ENCODE results near the gene PDIA2.
A peak's percentile ranks its signal among the peaks of the same experiment; 100 is the strongest.

Gene PDIA2

GRCh38 chr16:280991-281659, 1.8 kb upstream of the PDIA2 start:
- no peak for DNase-seq

- no peak for DNase-seq
These were observed 1.2 kb upstream of the PDIA2 start for GRCh38 chr16:281660-282255.

DNA sequence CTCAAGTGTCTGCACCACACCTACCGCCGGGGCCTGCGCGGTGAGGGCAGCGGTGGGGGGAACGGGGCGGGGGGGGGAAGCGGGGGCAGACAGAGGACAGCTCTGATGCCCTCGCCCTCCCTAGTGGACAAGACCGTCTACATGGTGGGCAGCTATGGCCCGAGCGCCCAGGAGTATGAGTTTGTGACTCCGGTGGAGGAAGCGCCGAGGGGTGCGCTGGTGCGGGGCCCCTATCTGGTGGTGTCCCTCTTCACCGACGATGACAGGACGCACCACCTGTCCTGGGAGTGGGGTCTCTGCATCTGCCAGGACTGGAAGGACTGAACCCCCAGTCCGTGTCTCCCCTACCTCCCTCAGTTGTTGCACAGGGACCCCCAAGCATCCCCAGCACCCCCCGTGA, 473 bp upstream of the PDIA2 start:
- no peak for DNase-seq

- DNase-seq, result no peak
These were observed 1.5 kb downstream of the PDIA2 start for GRCh38 chr16:284204-285120.

GRCh38 chr16:285146-286055, 2.4 kb downstream of the PDIA2 start:
- no peak for DNase-seq

DNA sequence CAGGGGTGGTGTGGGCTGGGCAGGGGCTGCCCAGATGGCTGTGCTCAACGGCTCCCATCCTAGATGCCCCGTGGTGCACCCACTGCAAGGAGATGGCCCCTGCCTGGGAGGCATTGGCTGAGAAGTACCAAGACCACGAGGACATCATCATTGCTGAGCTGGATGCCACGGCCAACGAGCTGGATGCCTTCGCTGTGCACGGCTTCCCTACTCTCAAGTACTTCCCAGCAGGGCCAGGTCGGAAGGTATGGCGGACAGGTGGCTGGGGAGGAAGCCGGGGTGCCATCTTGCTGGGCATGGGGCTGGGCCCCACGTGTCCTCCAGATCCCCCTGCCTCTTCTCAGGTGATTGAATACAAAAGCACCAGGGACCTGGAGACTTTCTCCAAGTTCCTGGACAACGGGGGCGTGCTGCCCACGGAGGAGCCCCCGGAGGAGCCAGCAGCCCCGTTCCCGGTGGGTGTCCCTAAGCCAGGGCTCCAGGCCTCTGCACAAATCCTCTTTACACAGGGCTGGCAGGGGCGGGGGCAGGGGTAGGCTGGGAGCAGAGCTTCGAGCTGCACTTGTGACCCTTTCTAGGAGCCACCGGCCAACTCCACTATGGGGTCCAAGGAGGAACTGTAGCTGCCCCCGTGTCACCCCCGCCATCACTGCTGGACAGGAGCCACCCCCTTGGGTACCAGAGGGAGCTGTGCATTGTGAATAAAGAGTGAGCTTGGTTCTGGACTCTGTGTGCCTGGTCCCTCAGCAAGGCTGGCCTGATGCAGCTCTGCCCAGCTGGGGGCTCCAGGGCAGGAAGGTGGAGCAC, 3.7 kb downstream of the PDIA2 start:
- no peak for DNase-seq

GRCh38 chr16:287298-287811, 4.4 kb downstream of the PDIA2 start:
- peak; percentile 59 for DNase-seq

DNA sequence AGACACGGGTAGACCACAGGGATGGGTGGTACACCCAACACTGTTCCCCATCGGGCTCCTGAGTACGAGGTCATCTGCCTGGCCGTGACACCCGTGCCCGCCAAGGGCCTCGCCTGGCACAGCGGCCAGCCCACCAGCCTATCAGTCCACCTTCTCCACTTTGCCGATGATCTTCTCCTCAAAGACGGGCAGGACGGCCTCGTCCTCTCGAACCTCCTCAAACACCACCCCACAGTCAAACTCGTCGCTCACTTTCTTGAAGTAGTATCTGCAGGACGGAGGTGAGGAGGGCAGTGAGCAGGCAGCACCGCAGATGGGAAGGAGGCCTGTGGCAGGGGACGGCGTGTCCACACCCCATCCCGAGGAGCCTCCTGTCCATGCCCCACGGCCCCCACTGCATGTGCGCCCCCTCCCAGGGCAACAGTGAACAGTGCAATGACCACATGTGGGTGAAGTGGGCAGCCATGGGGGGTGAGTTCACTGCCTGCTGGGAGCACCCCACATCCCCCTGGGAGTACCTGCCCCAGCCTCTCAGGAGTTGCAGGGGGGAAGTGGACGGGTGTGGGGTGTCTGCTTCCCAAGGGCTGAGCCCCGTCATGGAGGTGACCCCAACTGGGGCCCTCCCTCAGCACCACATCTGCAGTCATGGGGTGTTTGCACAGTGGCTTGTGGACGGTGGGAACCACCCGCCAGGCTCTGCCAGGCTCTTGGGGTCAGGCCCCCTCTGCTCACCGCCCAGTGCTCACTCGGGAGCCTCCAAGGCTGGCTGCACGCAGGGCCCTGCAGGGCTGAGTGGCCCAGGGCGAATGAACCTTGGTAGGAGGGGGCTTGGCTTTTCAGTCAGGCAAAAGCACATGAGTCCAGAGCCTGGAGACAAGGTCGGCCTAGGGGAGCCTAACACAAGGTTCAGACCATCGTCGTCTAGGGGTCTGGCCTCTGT, 5.3 kb downstream of the PDIA2 start:
- no peak for DNase-seq

GRCh38 chr16:289395-289997, 6.5 kb downstream of the PDIA2 start:
- DNase-seq, result no peak

GRCh38 chr16:290015-290680, 7.2 kb downstream of the PDIA2 start:
- DNase-seq, result no peak

DNA sequence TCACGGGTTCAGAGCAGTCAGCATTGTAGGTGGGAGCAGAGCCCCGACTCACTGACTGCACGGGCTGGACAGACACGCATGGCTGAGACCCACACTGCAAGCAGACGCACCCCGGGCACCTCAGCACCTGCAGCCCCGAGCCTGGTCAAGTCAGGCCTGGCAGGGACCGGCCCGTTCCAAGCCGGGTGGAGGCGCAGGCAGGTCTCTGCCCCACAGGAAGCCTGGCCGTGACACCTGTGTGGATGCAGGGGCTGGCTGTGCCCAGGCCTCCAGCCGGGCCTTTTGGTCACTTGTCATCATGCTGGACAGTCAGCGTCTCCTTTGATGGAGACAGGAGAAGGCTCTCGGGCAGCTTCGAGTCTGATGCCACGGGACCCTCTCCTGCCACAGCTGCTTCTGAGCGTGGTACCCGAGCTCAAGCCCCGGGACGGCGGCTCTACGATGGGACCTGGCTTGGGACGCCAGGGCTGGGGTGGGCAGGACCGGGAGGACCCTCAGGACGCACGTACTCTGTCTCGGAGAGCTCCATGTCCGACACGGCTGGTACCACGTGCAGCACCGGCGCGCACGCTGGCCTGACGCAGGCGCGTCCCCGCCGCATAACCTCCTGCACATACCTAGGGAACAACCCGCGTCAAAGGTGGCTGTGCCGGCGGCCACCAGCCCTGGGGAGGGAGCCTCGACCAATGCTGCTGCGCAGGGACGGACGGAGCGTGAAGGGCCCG, 7.9 kb downstream of the PDIA2 start:
- no peak for DNase-seq

DNA sequence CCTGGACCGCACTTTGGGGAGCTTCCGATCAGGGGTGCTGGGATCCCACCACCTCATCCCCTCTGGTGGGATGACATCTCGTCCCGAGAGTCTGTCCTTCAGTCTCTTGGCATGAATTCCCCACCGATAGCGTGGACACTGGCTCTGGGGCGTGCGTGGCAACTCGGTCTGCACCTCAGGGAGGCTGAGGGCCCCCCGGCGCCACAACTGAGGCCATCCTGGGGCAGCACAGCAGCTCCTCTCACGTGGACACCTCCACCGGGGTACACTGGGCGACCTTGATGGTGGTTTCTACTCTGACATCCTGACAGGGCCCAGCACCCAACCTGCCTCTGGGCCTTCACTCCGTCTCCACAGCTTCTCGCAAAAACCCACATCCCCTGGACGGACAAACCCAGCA, 8.6 kb downstream of the PDIA2 start:
- no peak for DNase-seq

DNA sequence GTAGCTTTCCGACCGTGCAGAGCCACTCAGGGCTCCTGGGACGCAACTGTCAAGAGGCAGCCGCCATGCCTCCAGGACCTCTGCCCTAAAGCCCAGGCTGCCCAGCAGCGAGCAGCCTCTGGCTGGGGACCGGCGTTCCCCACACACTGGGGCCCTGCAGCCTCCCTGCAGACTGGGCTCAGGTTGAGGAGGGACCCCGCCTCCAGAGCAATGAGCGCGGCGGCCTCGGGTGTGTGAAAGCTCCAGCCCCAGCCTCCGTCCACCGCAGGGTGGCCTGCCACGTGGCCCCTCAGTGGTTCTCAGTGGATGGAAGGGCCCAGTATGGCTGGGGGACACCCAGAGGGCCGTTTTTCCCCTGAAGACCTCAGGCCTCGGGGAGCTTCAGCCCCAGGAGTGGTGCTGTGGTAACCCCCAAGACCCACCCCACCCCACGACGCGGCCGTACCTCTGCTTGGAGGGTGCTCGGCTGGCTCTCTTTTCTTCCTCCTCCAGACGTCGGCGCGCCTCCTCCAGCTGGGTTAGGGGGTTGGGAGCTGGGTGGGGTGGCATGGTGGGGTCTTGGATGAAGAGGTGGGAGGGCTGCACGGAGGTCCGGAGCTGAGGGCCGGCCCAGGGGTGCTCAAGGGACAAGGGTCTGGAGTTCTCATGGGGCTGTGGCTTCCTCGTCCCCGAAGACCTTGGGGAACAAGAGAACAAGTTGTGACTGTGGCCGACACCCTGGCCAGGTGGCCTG, 10.2 kb downstream of the PDIA2 start:
- no peak for DNase-seq

GRCh38 chr16:296276-296675, 13.3 kb downstream of the PDIA2 start:
- DNase-seq, result no peak

GRCh38 chr16:296806-297510, 14.0 kb downstream of the PDIA2 start:
- no peak for DNase-seq

- DNase-seq, result no peak
These were observed 14.9 kb downstream of the PDIA2 start for GRCh38 chr16:297832-298231.

- no peak for DNase-seq
These were observed 18.3 kb downstream of the PDIA2 start for GRCh38 chr16:301235-301634.
